A549 (cell line): ENCODE data around the gene FBF1. TPM values are rescaled to one million over a fixed set of nuclear protein-coding genes. Genes with fewer than 3 reads are reported as not detected.
"Not testable (repeated sequence)": the region's sequence is repeated elsewhere in the genome, so short reads cannot be mapped to it uniquely, and the experiment has no call there.

ENCODE experiments used
- ATAC-seq, 2 experiments: fragments of 200-7000 bp in 1 of 2; fragments of >200 bp in 1 of 2; cut with Nextera tagmentation in 1 of 2; cut with Tn5 transposase in 1 of 2; 3 replicates each; pipeline versions ENCODE4 v1.8.0 to v1.9.1; 2018 to 2020; ENCODE audit warnings: mild to moderate bottlenecking in 1 of 2, moderate library complexity in 1 of 2
- CTCF ChIA-PET: fragments of 300-600 bp; sonication (Branson Sonifier 250); formaldehyde crosslinking; extraction: SDS; loops from one replicate; lab custom pipeline; 2021; ENCODE audit warnings: antibody characterized with exemption, inconsistent platforms; lab: Yijun Ruan, JAX
- POLR2A ChIA-PET: fragments of 350-600 bp; formaldehyde crosslinking; extraction: SDS; loops from one replicate; lab custom pipeline; 2021; ENCODE audit warnings: antibody characterized with exemption, inconsistent platforms; lab: Yijun Ruan, JAX
- DNase-seq, 2 experiments: peaks; one replicate each; pipeline versions ENCODE4 v3.0.0 to v3.0.0-alpha.2; 2011 to 2016; ENCODE audit warnings: low read depth in 1 of 2, low spot score in 1 of 2
- FAIRE-seq: peaks from 2 replicates; lab custom pipeline; 2011; peaks lifted over from hg19 to GRCh38; lab: Jason Lieb, UNC
- H3K27ac ChIP-seq, 2 experiments: fragments of >200 bp; sonication (Bioruptor Twin); formaldehyde crosslinking; 3 replicates each; pipeline ENCODE4 v1.5.1; 2016 to 2017
- H3K4me1 ChIP-seq: fragments of >200 bp; sonication (Bioruptor Twin); formaldehyde crosslinking; 3 replicates; pipeline ENCODE4 v1.6.1; 2016
- H3K4me2 ChIP-seq: fragments of >200 bp; sonication (Bioruptor Twin); formaldehyde crosslinking; 3 replicates; pipeline ENCODE4 v1.6.1; 2016
- H3K4me3 ChIP-seq: fragments of >200 bp; sonication (Bioruptor Twin); formaldehyde crosslinking; 3 replicates; pipeline ENCODE4 v1.5.1; 2016
- H3K9me3 ChIP-seq: fragments of >200 bp; sonication (Bioruptor Twin); formaldehyde crosslinking; 3 replicates; pipeline ENCODE4 v1.6.1; 2016
- CBX8 ChIP-seq: fragments of 200-600 bp; sonication (generic); IDR thresholded peaks from 2 replicates; pipeline ENCODE4 v1.6.1; 2016
- CEBPB ChIP-seq, 2 experiments: fragments of >200 bp in 1 of 2; sonication (Bioruptor Twin) in 1 of 2; formaldehyde crosslinking in 1 of 2; IDR thresholded peaks; 2 replicates each; pipeline ENCODE4 v1.6.1; 2012 to 2016
- CHD2 ChIP-seq: fragments of 150-350 bp; IDR thresholded peaks from 2 replicates; pipeline ENCODE4 v1.6.1; 2014; ENCODE audit warnings: low read length; ENCODE audit not compliant: partially characterized antibody
- CHD4 ChIP-seq: fragments of 200-600 bp; sonication (generic); IDR thresholded peaks from 2 replicates; pipeline ENCODE4 v1.6.1; 2016; ENCODE audit warnings: antibody characterized with exemption, mild to moderate bottlenecking, borderline replicate concordance
- E2F6 ChIP-seq: IDR thresholded peaks from 2 replicates; pipeline ENCODE4 v1.6.1; 2012; ENCODE audit warnings: low read depth, borderline replicate concordance
- EHF ChIP-seq: fragments of 250-450 bp; sonication (Bioruptor Pico); IDR thresholded peaks from 2 replicates; pipeline ENCODE4 v1.5.0; 2020; ENCODE audit warnings: mild to moderate bottlenecking
- ESRRA ChIP-seq: fragments of 150-350 bp; IDR thresholded peaks from 2 replicates; pipeline ENCODE4 v1.6.1; 2014; ENCODE audit warnings: mild to moderate bottlenecking, low read length, borderline replicate concordance
- HDAC2 ChIP-seq: fragments of 200-600 bp; sonication (generic); IDR thresholded peaks from 2 replicates; pipeline ENCODE4 v1.6.1; 2016
- HEYL ChIP-seq: fragments of 250-450 bp; sonication (Bioruptor Pico); IDR thresholded peaks from 2 replicates; pipeline ENCODE4 v1.8.0; 2021; ENCODE audit warnings: mild to moderate bottlenecking, moderate library complexity
- HOXA7 ChIP-seq: fragments of 250-450 bp; sonication (Bioruptor Pico); IDR thresholded peaks from 2 replicates; pipeline ENCODE4 v1.5.0; 2020; ENCODE audit warnings: mild to moderate bottlenecking, moderate library complexity
- HOXB13 ChIP-seq: fragments of 250-450 bp; sonication (Bioruptor Pico); IDR thresholded peaks from 2 replicates; pipeline ENCODE4 v1.5.0; 2020; ENCODE audit warnings: low read depth, mild to moderate bottlenecking, moderate library complexity
- HOXB5 ChIP-seq: fragments of 250-450 bp; sonication (Bioruptor Pico); IDR thresholded peaks from 2 replicates; pipeline ENCODE4 v1.5.0; 2020; ENCODE audit warnings: mild to moderate bottlenecking, moderate library complexity
- JUNB ChIP-seq: fragments of >200 bp; sonication (Bioruptor Twin); formaldehyde crosslinking; IDR thresholded peaks from 2 replicates; pipeline ENCODE4 v1.6.1; 2016
- KDM1A ChIP-seq: fragments of 200-600 bp; sonication (generic); IDR thresholded peaks from 2 replicates; pipeline ENCODE4 v1.6.1; 2016; ENCODE audit warnings: low read depth, mild to moderate bottlenecking
- KDM5A ChIP-seq: fragments of 200-600 bp; sonication (generic); IDR thresholded peaks from 2 replicates; pipeline ENCODE4 v1.6.1; 2016; ENCODE audit warnings: antibody characterized with exemption, mild to moderate bottlenecking
- MAX ChIP-seq: IDR thresholded peaks from 2 replicates; pipeline ENCODE4 v1.6.1; 2012
- MYC ChIP-seq: IDR thresholded peaks from 2 replicates; pipeline ENCODE4 v1.6.1; 2012; ENCODE audit warnings: mild to moderate bottlenecking, inconsistent platforms, low read length, improper control_type of control experiment, borderline replicate concordance
- POLR2AphosphoS2 ChIP-seq: conservative IDR thresholded peaks from 2 replicates; pipeline ENCODE4 v1.6.1; 2012; ENCODE audit warnings: low read length, improper control_type of control experiment, inconsistent platforms
- RCOR1 ChIP-seq: fragments of 150-350 bp; IDR thresholded peaks from 2 replicates; pipeline ENCODE4 v1.6.1; 2014; ENCODE audit warnings: antibody characterized with exemption, low read length, low read depth
- RNF2 ChIP-seq: fragments of 200-600 bp; sonication (generic); IDR thresholded peaks from 2 replicates; pipeline ENCODE4 v1.6.1; 2016; ENCODE audit warnings: low read depth, mild to moderate bottlenecking, antibody characterized with exemption, moderate library complexity, borderline replicate concordance
- ZC3H11A ChIP-seq: fragments of 450-650 bp; IDR thresholded peaks from 2 replicates; pipeline ENCODE4 v1.6.1; 2014; ENCODE audit warnings: antibody characterized with exemption, mild to moderate bottlenecking
- ZNF302 ChIP-seq: fragments of 250-450 bp; sonication (Bioruptor Pico); IDR thresholded peaks from 2 replicates; pipeline ENCODE4 v1.9.0; 2021; ENCODE audit warnings: inconsistent platforms, mild to moderate bottlenecking, moderate library complexity
- ZSCAN20 ChIP-seq: fragments of 250-450 bp; sonication (Bioruptor Pico); IDR thresholded peaks from 2 replicates; pipeline ENCODE4 v1.8.0; 2022; ENCODE audit warnings: mild to moderate bottlenecking, moderate library complexity
- WGBS: methylation state at CpG from one replicate; pipeline ENCODE4 v1.1.6; 2017; ENCODE audit errors: missing lambda C conversion rate; 5-methylcytosine and 5-hydroxymethylcytosine counted together
- polyA plus RNA-seq, 4 experiments: library from polyadenylated mRNA; depleted of rRNA in 3 of 4; stranded (reverse); fragments of >200 nt; fragmentation: RNase III in 1 of 4; extraction: RNeasy Plus Mini Kit Qiagen cat#74134 plus additional on column Dnase treatment in 1 of 4; gene quantifications; 2 replicates in 3 of 4; 3 replicates in 1 of 4; pipeline ENCODE4 v1.2.3, GENCODE V29; 2011 to 2017

FBF1 gene
- polyA plus RNA-seq, 2 of the 4 experiments (the other 2 are of a cell fraction): 8.5 to 17.8 TPM

GRCh38 chr17:75889454-75889853, 51.4 kb downstream of the FBF1 start:
- ChIA-PET POLR2A (interaction anchor here (1.4 kb wide), 1 partner anchor 109 kb away, joined by 6 read pairs; no protein-coding TSS in a partner anchor), CTCF (interaction anchor here (0.8 to 22.8 kb wide), 10 partner anchors 12 to 391 kb away, joined by 3 to 513 read pairs (median 4); partner anchors contain the start of genes GALK1, MRPL38 and TRIM47)
- Histone ChIP-seq H3K4me3 (no peak overlapping the region), H3K4me1 (no peaks in the 10 kb centered on the region; the same call in 1 of the 3 replicates), H3K27ac (no peak overlapping the region), H3K4me2 (no peak overlapping the region), H3K9me3 (no peaks in the 10 kb centered on the region)
- TF ChIP-seq RNF2: no peak
- no peak for TF ChIP-seq RCOR1
- TF ChIP-seq EHF (CRISPR knock-in tag): no peak
- no peak for TF ChIP-seq KDM1A
- no peak for TF ChIP-seq HEYL (CRISPR knock-in tag)
- no peak for TF ChIP-seq POLR2AphosphoS2
- TF ChIP-seq ESRRA: no peak
- TF ChIP-seq HOXA7 (CRISPR knock-in tag): no peak
- TF ChIP-seq JUNB: no peak
- TF ChIP-seq ZSCAN20 (CRISPR knock-in tag): no peak
- no peak for TF ChIP-seq ZNF302 (CRISPR knock-in tag)
- no peak for TF ChIP-seq HOXB5
- no peak for TF ChIP-seq MYC
- TF ChIP-seq CBX8: no peak
- TF ChIP-seq CHD2: no peak
- no peak for TF ChIP-seq ZC3H11A
- FAIRE-seq (no peak), ATAC-seq (peak in 1 of 2 experiments; percentile 35; a peak in 1 of 6 replicates), DNase-seq (no peak)
- 83% methylated on average over 6 of the region's 6 CpGs for WGBS

GRCh38 chr17:75888484-75888883, 52.4 kb downstream of the FBF1 start:
- H3K4me3 ChIP-seq: no peak overlapping the region
- no peaks in the 10 kb centered on the region for H3K4me1 ChIP-seq
- H3K27ac ChIP-seq: no peak overlapping the region
- no peak for TF ChIP-seq HDAC2
- no peak for TF ChIP-seq KDM5A
- TF ChIP-seq CHD2: no peak
- no peak for TF ChIP-seq CHD4
- TF ChIP-seq MAX: no peak
- no peak for TF ChIP-seq E2F6
- no peak for TF ChIP-seq POLR2AphosphoS2
- TF ChIP-seq MYC: no peak
- no peak for TF ChIP-seq KDM1A
- TF ChIP-seq CEBPB (IDR thresholded peaks at IDR 0.05): no peak
- no peak for TF ChIP-seq HOXB13 (CRISPR knock-in tag)
- POLR2A ChIA-PET: interaction anchor here (0.6 to 0.9 kb wide), 3 partner anchors 10 to 561 kb away, joined by 3 to 4 read pairs (median 4); partner anchors contain the start of gene TRIM47
- FAIRE-seq (no peak), DNase-seq (no peak), ATAC-seq (peak in 1 of 2 experiments; percentile 11; a peak in 2 of 6 replicates)
- WGBS: 78% methylated on average over 6 of the region's 6 CpGs
- CTCF ChIA-PET: interaction anchor here (1.4 to 22.8 kb wide), 5 partner anchors 7 to 112 kb away, joined by 3 to 513 read pairs (median 4); partner anchors contain the start of genes MRPL38, TRIM47 and TRIM65
- no peak overlapping the region for H3K4me2 ChIP-seq
- no peaks in the 10 kb centered on the region for H3K9me3 ChIP-seq

GRCh38 chr17:75885860-75886259, 55.0 kb downstream of the FBF1 start:
- 87% methylated on average over 9 of the region's 9 CpGs for WGBS
- ATAC-seq, H3K4me3 ChIP-seq, FAIRE-seq, H3K9me3 ChIP-seq, H3K4me2 ChIP-seq, H3K27ac ChIP-seq, H3K4me1 ChIP-seq, DNase-seq: not testable (repeated sequence)
- CTCF ChIA-PET: interaction anchor here (0.6 to 22.8 kb wide), 4 partner anchors 8 to 211 kb away, joined by 3 to 513 read pairs (median 258); partner anchors contain the start of genes MRPL38, TRIM47 and TRIM65
- POLR2A ChIA-PET: interaction anchor here (0.9 kb wide), 1 partner anchor 11 kb away, joined by 3 read pairs; the partner anchor contains the start of gene TRIM65
